Gastrocnemius medialis (tissue), 4 donors: ENCODE results near the gene CRYBG3.

Experiments used
- CTCF ChIP-seq, 5 experiments: fragments of 450-650 bp in 3 of 5; fragments of 200-600 bp in 2 of 5; sonication (generic) in 2 of 5; IDR thresholded peaks in 4 of 5; conservative IDR thresholded peaks in 1 of 5; 1 replicate in 4 of 5; 2 replicates in 1 of 5; pipeline ENCODE4 v1.5.1; 2016 to 2019; ENCODE audit warnings: antibody characterized with exemption in 5 of 5, mild to moderate bottlenecking in 3 of 5, moderate library complexity in 3 of 5
- POLR2A ChIP-seq, 2 donors: fragments of 450-650 bp; IDR thresholded peaks; one replicate each; pipeline ENCODE4 v1.6.1; 2017; ENCODE audit warnings: antibody characterized with exemption in 2 of 2, mild to moderate bottlenecking in 2 of 2, moderate library complexity in 2 of 2

- TF ChIP-seq CTCF (IDR thresholded peaks at IDR 0.05 in 4 of 5, conservative IDR thresholded peaks at IDR 0.05 in 1 of 5) (no peak), POLR2A (IDR thresholded peaks at IDR 0.05) (no peak)
Observed at GRCh38 chr3:97975466-97975865, 153.7 kb downstream of the CRYBG3 start.
